Measurements from ENCODE around the gene ALPG. TPM values are rescaled to one million over a fixed set of nuclear protein-coding genes. Genes with fewer than 3 reads are reported as not detected.
"Not testable (repeated sequence)": the region's sequence is repeated elsewhere in the genome, so short reads cannot be mapped to it uniquely, and the experiment has no call there.

Gene ALPG
- total and polyA plus RNA-seq, 10 donors, result not detected

- peak overlapping the region in 3 of 8 donors; percentile 20 to 32 (median 25) for H3K27ac ChIP-seq
- H3K36me3 ChIP-seq, result no peaks in the 10 kb centered on the region
- H3K4me3 ChIP-seq, result peak overlapping the region in 6 of 8 donors; percentile 20 to 60 (median 28)
- peak; percentile 74 for DNase-seq
- H3K27me3 ChIP-seq (replicated peaks in 1 of 7), result peaks cover 0 to 7% (median 0%) of the 10 kb centered on the region in 7 donors
- peaks cover 0 to 12% (median 6%) of the 10 kb centered on the region in 8 donors for H3K9me3 ChIP-seq
- 26 to 36% (median 35%) methylated on average over 13 to 14 of the region's 14 CpGs for whole genome bisulfite sequencing, 5 donors
- intact Hi-C loops (cut with DNase I; ENCODE audit: low total_unique reads), result no loop called here
- TF ChIP-seq POLR2A (IDR thresholded peaks at IDR 0.05) (no peak), CTCF (IDR thresholded peaks at IDR 0.05 in 8 of 11, conservative IDR thresholded peaks at IDR 0.05 in 3 of 11) (no peak), POLR2AphosphoS5 (IDR thresholded peaks at IDR 0.05) (no peak)
- peaks cover 4 to 18% (median 7%) of the 10 kb centered on the region in 6 donors for H3K4me1 ChIP-seq
Measured at GRCh38 chr2:232363784-232364615, 42.6 kb upstream of the ALPG start.

- H3K27me3 ChIP-seq (replicated peaks in 1 of 7); H3K27ac ChIP-seq; H3K4me3 ChIP-seq; H3K36me3 ChIP-seq; intact Hi-C loops (cut with DNase I; ENCODE audit: low total_unique reads): not testable (repeated sequence)
- Histone ChIP-seq H3K9me3 (peaks cover 0 to 12% (median 6%) of the 10 kb centered on the region in 8 donors), H3K4me1 (peaks cover 4 to 18% (median 7%) of the 10 kb centered on the region in 6 donors)
- peak in 1 of 11 experiments; percentile 4 for TF ChIP-seq CTCF (IDR thresholded peaks at IDR 0.05 in 8 of 11, conservative IDR thresholded peaks at IDR 0.05 in 3 of 11)
- 63 to 79% (median 66%) methylated on average over 11 to 18 of the region's 18 CpGs for WGBS, 5 donors
- DNase-seq, result peak; percentile 51
Measured at GRCh38 chr2:232364806-232365594, 41.6 kb upstream of the ALPG start.

GRCh38 chr2:232365621-232366321 lies 40.9 kb upstream of the ALPG start:
- TF ChIP-seq CTCF (IDR thresholded peaks at IDR 0.05 in 8 of 11, conservative IDR thresholded peaks at IDR 0.05 in 3 of 11), result peak in 3 of 11 experiments; percentile 20 to 48 (median 26)
- no peak for TF ChIP-seq POLR2AphosphoS5 (IDR thresholded peaks at IDR 0.05)
- TF ChIP-seq POLR2A (IDR thresholded peaks at IDR 0.05), result no peak
- WGBS, 5 donors, result 73 to 79% (median 75%) methylated on average over 18 to 20 of the region's 20 CpGs
- Histone ChIP-seq H3K4me1 (peaks cover 4 to 18% (median 7%) of the 10 kb centered on the region in 6 donors), H3K27me3 (replicated peaks in 1 of 7) (peaks cover 0 to 7% (median 0%) of the 10 kb centered on the region in 7 donors), H3K27ac (no peak overlapping the region), H3K4me3 (no peak overlapping the region), H3K9me3 (peaks cover 0 to 12% (median 6%) of the 10 kb centered on the region in 8 donors), H3K36me3 (no peaks in the 10 kb centered on the region)
- peak; percentile 63 for DNase-seq
- intact Hi-C loops (cut with DNase I; ENCODE audit: low total_unique reads), result no loop called here

GRCh38 chr2:232366461-232366860 lies 40.2 kb upstream of the ALPG start:
- H3K27ac ChIP-seq; intact Hi-C loops (cut with DNase I; ENCODE audit: low total_unique reads); H3K4me3 ChIP-seq; H3K36me3 ChIP-seq; H3K27me3 ChIP-seq (replicated peaks in 1 of 7): not testable (repeated sequence)
- peak; percentile 54 for DNase-seq
- peaks cover 4 to 18% (median 7%) of the 10 kb centered on the region in 6 donors for H3K4me1 ChIP-seq
- WGBS, 5 donors, result 90 to 97% (median 94%) methylated on average over 12 to 23 of the region's 23 CpGs
- peaks cover 0 to 12% (median 6%) of the 10 kb centered on the region in 8 donors for H3K9me3 ChIP-seq
